ENCODE data around the gene CCDC150. TPM values are rescaled to one million over a fixed set of nuclear protein-coding genes. Genes with fewer than 3 reads are reported as not detected.

The CCDC150 gene
- total and polyA plus RNA-seq, 8 donors, result 0.29 to 19.8 (median 3.2) TPM; not detected in 1

DNA sequence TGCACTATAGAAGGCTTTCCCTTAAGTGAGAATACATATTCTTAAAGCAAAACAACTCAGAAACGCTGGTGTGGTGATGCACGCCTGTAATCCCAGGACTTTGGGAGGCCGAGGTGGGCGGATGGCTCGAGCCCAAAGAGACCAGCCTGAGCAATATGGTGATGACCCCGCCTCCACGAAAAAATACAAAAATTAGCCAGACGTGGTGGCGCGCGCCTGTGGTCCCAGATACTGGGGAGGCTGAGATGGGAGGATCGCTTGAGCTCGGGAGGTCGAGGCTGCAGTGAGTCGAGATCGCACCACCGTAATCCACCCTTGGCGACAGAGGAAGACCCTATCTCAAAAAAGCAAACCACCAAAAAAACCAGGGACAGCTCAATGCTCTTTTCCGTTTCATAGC lies 750 bp upstream of the CCDC150 start:
- intact Hi-C loops (cut with DNase I; ENCODE audit: low total_unique reads), result no loop called here

DNA sequence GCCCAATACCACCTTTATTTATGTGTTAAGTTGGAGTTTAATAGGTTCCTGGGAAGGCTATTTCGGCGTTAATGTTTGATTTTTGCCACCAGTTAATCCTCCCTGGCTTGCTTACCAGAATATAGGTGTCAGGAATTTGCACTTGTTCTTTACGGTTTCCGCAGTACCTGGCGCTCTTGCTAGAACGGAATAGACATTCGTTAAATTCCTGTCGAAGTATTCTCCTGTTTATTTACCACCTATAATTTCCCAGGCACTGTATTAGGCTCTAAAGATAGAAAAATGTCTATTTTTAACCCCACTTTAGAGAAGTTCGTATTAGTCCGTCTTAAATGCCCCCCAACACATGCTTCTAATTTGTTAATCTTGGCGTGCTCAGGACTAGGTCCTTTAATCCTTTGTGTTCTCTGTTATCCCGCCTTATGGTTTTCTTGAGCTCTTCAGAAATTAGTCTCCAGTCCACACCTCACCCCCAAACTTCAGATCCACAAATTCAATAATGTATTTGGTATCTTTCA lies 575 bp downstream of the CCDC150 start:
- Histone ChIP-seq H3K36me3 (no peaks in the 10 kb centered on the region), H3K27ac (peak overlapping the region in 4 of 5 donors; percentile 45 to 70 (median 59)), H3K4me3 (peak overlapping the region; percentile 57 to 79 (median 69)), H3K9me3 (no peaks in the 10 kb centered on the region), H3K27me3 (no peaks in the 10 kb centered on the region), H3K4me1 (peaks cover 6 to 18% (median 11%) of the 10 kb centered on the region in 4 donors)
- intact Hi-C loops (cut with DNase I; ENCODE audit: low total_unique reads), result no loop called here
- TF ChIP-seq EP300 (IDR thresholded peaks at IDR 0.05) (no peak), POLR2A (IDR thresholded peaks at IDR 0.05) (no peak), POLR2AphosphoS5 (IDR thresholded peaks at IDR 0.05) (no peak)
- TF ChIP-seq, protein P1, sequence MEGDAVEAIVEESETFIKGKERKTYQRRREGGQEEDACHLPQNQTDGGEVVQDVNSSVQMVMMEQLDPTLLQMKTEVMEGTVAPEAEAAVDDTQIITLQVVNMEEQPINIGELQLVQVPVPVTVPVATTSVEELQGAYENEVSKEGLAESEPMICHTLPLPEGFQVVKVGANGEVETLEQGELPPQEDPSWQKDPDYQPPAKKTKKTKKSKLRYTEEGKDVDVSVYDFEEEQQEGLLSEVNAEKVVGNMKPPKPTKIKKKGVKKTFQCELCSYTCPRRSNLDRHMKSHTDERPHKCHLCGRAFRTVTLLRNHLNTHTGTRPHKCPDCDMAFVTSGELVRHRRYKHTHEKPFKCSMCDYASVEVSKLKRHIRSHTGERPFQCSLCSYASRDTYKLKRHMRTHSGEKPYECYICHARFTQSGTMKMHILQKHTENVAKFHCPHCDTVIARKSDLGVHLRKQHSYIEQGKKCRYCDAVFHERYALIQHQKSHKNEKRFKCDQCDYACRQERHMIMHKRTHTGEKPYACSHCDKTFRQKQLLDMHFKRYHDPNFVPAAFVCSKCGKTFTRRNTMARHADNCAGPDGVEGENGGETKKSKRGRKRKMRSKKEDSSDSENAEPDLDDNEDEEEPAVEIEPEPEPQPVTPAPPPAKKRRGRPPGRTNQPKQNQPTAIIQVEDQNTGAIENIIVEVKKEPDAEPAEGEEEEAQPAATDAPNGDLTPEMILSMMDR (IDR thresholded peaks at IDR 0.05), result no peak
- 7 to 10% (median 8%) methylated on average over 12 of the region's 12 CpGs for WGBS, 5 donors
- DNase-seq, result no peak

More for the DNA sequence above, 750 bp upstream of the CCDC150 start:
- H3K36me3 ChIP-seq, result no peaks in the 10 kb centered on the region
- peak overlapping the region; percentile 57 to 79 (median 69) for H3K4me3 ChIP-seq
- H3K27ac ChIP-seq, result no peak overlapping the region
- no peaks in the 10 kb centered on the region for H3K9me3 ChIP-seq
- TF ChIP-seq POLR2AphosphoS5 (IDR thresholded peaks at IDR 0.05), result no peak
- TF ChIP-seq, protein P1 (IDR thresholded peaks at IDR 0.05), result no peak
- no peak for TF ChIP-seq POLR2A (IDR thresholded peaks at IDR 0.05)
- DNase-seq, result no peak
- WGBS, 5 donors, result 90 to 96% (median 94%) methylated on average over 19 of the region's 19 CpGs
- no peaks in the 10 kb centered on the region for H3K27me3 ChIP-seq
- H3K4me1 ChIP-seq, result peaks cover 6 to 18% (median 11%) of the 10 kb centered on the region in 4 donors

DNA sequence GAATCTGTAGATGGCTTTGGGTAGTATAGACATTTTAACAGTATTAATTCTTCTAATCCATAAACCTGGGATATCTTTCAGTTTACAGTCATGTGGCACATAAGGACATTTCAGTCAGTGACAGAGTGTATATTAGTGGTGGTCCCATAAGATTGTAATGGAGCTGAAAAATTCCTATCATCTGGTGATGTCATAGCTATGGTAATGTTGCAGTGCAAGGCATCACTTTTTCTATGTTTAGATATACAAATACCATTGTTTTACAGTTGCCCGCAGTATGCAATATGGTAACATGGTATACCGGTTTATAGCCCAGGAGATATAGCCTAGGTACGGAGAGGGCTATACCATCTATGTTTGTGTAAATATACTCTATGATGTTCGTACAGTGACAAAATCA lies 9.7 kb downstream of the CCDC150 start:
- no peak for DNase-seq
- H3K4me3 ChIP-seq, result no peak overlapping the region
- TF ChIP-seq, protein P1 (IDR thresholded peaks at IDR 0.05), result no peak
- TF ChIP-seq POLR2A (IDR thresholded peaks at IDR 0.05) (no peak), EP300 (IDR thresholded peaks at IDR 0.05) (no peak), POLR2AphosphoS5 (IDR thresholded peaks at IDR 0.05) (no peak)
- no peaks in the 10 kb centered on the region for H3K36me3 ChIP-seq
- no peaks in the 10 kb centered on the region for H3K27me3 ChIP-seq
- H3K4me1 ChIP-seq, result no peaks in the 10 kb centered on the region
- H3K9me3 ChIP-seq, result peaks cover 7 to 46% (median 33%) of the 10 kb centered on the region in 4 donors
- 93 to 98% (median 94%) methylated on average over 4 of the region's 4 CpGs for WGBS, 5 donors
- intact Hi-C loops (cut with DNase I; ENCODE audit: low total_unique reads), result no loop called here
- no peak overlapping the region for H3K27ac ChIP-seq

DNA sequence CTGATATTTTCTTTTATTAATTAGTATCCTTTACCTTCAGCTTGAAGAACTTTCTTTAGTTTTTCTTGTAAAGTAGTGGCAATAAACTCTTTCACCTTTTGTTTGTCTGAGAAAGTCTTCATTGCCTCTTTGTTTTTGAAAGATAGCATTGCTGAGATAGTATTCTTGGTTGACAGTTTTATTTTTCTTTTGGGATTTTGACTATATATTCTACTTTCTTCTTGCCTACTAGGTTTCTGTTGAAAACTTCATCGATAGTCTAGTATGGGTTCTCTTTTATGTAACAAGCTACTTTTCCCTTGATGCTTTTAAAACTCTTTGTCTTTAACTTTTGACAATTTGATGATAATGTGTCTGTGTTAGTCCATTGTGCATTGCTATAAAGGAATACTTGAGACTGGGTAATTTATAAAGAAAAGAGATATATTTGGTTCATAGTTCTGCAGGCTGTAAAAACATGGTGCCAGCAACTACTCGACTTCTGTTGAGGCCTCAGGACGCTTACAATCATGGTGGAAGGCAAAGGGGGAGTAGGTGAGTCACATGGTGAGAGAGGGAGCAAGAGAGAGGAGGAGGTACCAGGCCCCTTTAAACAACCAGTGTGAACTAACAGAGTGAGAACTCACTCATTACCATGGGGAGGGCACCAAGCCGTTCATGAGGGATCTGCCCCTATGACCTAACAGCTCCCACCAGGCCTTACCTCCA lies 12.0 kb downstream of the CCDC150 start:
- Histone ChIP-seq H3K9me3 (peaks cover 7 to 46% (median 33%) of the 10 kb centered on the region in 4 donors), H3K27me3 (no peaks in the 10 kb centered on the region), H3K4me3 (no peak overlapping the region), H3K36me3 (no peaks in the 10 kb centered on the region), H3K27ac (no peak overlapping the region), H3K4me1 (no peaks in the 10 kb centered on the region)
- DNase-seq, result no peak
- WGBS, 5 donors, result 70 to 78% (median 72%) methylated on average over 4 of the region's 4 CpGs
- intact Hi-C loops (cut with DNase I; ENCODE audit: low total_unique reads), result no loop called here
- TF ChIP-seq POLR2A (IDR thresholded peaks at IDR 0.05) (no peak), POLR2AphosphoS5 (IDR thresholded peaks at IDR 0.05) (no peak), EP300 (IDR thresholded peaks at IDR 0.05) (no peak)
- TF ChIP-seq, protein P1 (IDR thresholded peaks at IDR 0.05), result no peak

Measured in stomach (tissue), 9 donors.